HL-60 (cell line): ENCODE measurements around the gene SLC22A17.

Experiments
- DNase-seq, 2 experiments: peaks; one replicate each; pipeline ENCODE4 v3.0.0-alpha.2; 2010 to 2020; ENCODE audit warnings: low read depth in 1 of 2, low spot score in 1 of 2
- H3K27ac ChIP-seq: fragments of 250-450 bp; sonication (Bioruptor Pico); replicated peaks from 2 replicates; pipeline ENCODE4 v1.5.1; 2020; ENCODE audit warnings: mild to moderate bottlenecking, moderate library complexity
- H3K27me3 ChIP-seq: fragments of 250-450 bp; sonication (Bioruptor Pico); 2 replicates; pipeline ENCODE4 v1.5.1; 2021; ENCODE audit warnings: mild to moderate bottlenecking, moderate library complexity; ENCODE audit not compliant: insufficient read depth, poor library complexity, severe bottlenecking
- H3K4me3 ChIP-seq: replicated peaks from 2 replicates; pipeline ENCODE4 v1.5.1; 2011; ENCODE audit warnings: mild to moderate bottlenecking, control low read depth, low read length; ENCODE audit not compliant: insufficient read depth
- CTCF ChIP-seq: IDR thresholded peaks from one replicate; pipeline ENCODE4 v1.5.1; 2011; ENCODE audit warnings: low read length, control low read depth, inconsistent platforms; ENCODE audit not compliant: insufficient read depth
- GABPA ChIP-seq: IDR thresholded peaks from 2 replicates; pipeline ENCODE4 v1.6.1; 2012; ENCODE audit warnings: low read depth
- POLR2AphosphoS5 ChIP-seq: IDR thresholded peaks from 2 replicates; pipeline ENCODE4 v1.6.1; 2012; ENCODE audit warnings: low read depth
- SPI1 ChIP-seq: IDR thresholded peaks from 2 replicates; pipeline ENCODE4 v1.6.1; 2012; ENCODE audit warnings: low read depth, mild to moderate bottlenecking, borderline replicate concordance
- TF ChIP-seq, protein P1 (sequence below): IDR thresholded peaks from 2 replicates; pipeline ENCODE4 v1.6.1; 2012; ENCODE audit warnings: low read depth; ENCODE audit not compliant: insufficient replicate concordance

SLC22A17 gene

GRCh38 chr14:23302290-23303225 lies 50.1 kb downstream of the SLC22A17 start, which contains the start of gene PPP1R3E:
TSS of gene PPP1R3E (minus strand) at chr14:23302859. CDS start at chr14:23302576, 283 bp downstream.
- no peaks in the 10 kb centered on the region for H3K27me3 ChIP-seq
- H3K4me3 ChIP-seq, result peak within 1 kb of the TSS; percentile 68
- H3K27ac ChIP-seq, result peak within 1 kb of the TSS; percentile 86
- TF ChIP-seq CTCF, result no peak
- no peak for TF ChIP-seq GABPA
- TF ChIP-seq POLR2AphosphoS5, result no peak; the same call in 1 of the 2 replicates
- no peak for TF ChIP-seq SPI1
- TF ChIP-seq, protein P1, sequence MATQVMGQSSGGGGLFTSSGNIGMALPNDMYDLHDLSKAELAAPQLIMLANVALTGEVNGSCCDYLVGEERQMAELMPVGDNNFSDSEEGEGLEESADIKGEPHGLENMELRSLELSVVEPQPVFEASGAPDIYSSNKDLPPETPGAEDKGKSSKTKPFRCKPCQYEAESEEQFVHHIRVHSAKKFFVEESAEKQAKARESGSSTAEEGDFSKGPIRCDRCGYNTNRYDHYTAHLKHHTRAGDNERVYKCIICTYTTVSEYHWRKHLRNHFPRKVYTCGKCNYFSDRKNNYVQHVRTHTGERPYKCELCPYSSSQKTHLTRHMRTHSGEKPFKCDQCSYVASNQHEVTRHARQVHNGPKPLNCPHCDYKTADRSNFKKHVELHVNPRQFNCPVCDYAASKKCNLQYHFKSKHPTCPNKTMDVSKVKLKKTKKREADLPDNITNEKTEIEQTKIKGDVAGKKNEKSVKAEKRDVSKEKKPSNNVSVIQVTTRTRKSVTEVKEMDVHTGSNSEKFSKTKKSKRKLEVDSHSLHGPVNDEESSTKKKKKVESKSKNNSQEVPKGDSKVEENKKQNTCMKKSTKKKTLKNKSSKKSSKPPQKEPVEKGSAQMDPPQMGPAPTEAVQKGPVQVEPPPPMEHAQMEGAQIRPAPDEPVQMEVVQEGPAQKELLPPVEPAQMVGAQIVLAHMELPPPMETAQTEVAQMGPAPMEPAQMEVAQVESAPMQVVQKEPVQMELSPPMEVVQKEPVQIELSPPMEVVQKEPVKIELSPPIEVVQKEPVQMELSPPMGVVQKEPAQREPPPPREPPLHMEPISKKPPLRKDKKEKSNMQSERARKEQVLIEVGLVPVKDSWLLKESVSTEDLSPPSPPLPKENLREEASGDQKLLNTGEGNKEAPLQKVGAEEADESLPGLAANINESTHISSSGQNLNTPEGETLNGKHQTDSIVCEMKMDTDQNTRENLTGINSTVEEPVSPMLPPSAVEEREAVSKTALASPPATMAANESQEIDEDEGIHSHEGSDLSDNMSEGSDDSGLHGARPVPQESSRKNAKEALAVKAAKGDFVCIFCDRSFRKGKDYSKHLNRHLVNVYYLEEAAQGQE, result no peak
- DNase-seq, result peak in 1 of 2 experiments; percentile 65

- TF ChIP-seq POLR2AphosphoS5 (peak; percentile 76), CTCF (no peak)
- TF ChIP-seq, protein P1, result peak; percentile 33
- H3K27ac ChIP-seq, result peak overlapping the region; percentile 86
- DNase-seq, result no peak
- H3K4me3 ChIP-seq, result peak overlapping the region; percentile 68
- no peaks in the 10 kb centered on the region for H3K27me3 ChIP-seq
Measured at GRCh38 chr14:23301969-23302289, 50.8 kb downstream of the SLC22A17 start.

DNA sequence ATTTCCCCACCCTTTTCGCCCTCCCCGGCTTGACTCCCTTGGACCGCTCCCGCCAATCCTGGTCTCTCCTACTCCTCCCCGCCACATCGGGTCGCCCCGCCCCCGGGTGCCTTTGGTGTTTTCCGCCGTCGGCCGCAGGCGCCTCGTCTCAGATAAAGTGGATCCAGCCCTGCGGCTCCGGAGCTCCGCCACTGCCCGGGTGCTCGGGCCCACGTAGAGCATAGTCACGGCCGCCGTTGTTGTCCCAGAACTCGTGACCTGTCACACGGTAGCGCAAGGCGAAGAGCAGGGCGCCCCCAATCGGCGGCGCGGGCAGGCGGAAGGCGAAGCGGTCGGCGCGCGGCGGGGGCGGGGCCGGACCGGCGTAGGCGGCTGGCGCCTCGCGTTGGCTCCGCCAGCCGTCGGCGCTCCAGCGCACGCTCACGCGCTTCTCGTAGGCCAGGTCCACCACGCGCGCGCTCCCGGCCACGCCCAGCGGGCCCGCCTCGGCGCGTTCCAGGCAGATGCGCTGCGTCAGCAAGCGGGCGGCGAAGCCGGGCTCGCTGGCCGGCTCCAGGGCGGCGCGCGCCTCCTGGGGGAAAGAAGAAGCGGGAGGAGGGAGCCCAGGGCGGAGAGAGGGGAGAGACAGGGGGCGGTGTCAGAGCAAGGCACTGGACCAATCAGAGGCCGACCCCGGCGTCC lies 51.3 kb downstream of the SLC22A17 start:
- peak; percentile 95 to 98 for DNase-seq
- TF ChIP-seq, protein P1, result no peak
- peak; percentile 21 for TF ChIP-seq CTCF
- no peaks in the 10 kb centered on the region for H3K27me3 ChIP-seq
- peak overlapping the region; percentile 68 for H3K4me3 ChIP-seq
- H3K27ac ChIP-seq, result peak overlapping the region; percentile 91
